Activated T-helper 17 cell treated with anti-CD3 and anti-CD28 coated beads, Interleukin-2, amount 50 U/mL, for 72 hours (primary cell): ENCODE data around the gene GLT1D1. TPM values are rescaled to one million over a fixed set of nuclear protein-coding genes. Genes with fewer than 3 reads are reported as not detected.

ENCODE experiments used
- ATAC-seq: fragments of 150-1000 bp; cut with Tn5 transposase; replicated peaks from 2 replicates; pipeline ENCODE4 v1.10.0; 2021; ENCODE audit warnings: mild to moderate bottlenecking, moderate library complexity
- H3K27ac Mint-ChIP-seq: one replicate; pipeline ENCODE4 v1.8.0; 2022; ENCODE audit warnings: mixed read lengths
- H3K27me3 Mint-ChIP-seq: one replicate; pipeline ENCODE4 v1.8.0; 2022; ENCODE audit warnings: mixed read lengths
- H3K36me3 Mint-ChIP-seq: one replicate; pipeline ENCODE4 v1.8.0; 2022; ENCODE audit warnings: low read depth, mild to moderate bottlenecking, mixed read lengths
- H3K4me1 Mint-ChIP-seq: one replicate; pipeline ENCODE4 v1.8.0; 2022; ENCODE audit warnings: mixed read lengths
- H3K4me3 Mint-ChIP-seq: one replicate; pipeline ENCODE4 v1.8.0; 2022; ENCODE audit warnings: mild to moderate bottlenecking, mixed read lengths
- H3K9me3 Mint-ChIP-seq: one replicate; pipeline ENCODE4 v1.8.0; 2022; ENCODE audit warnings: mixed read lengths
- total RNA-seq, 2 donors: library from RNA; stranded (reverse); gene quantifications; one replicate each; pipeline ENCODE4 v1.2.3, GENCODE V29; 2022

Gene GLT1D1
- total RNA-seq, 2 donors from 2014 or later = not detected

GRCh38 chr12:128992116-128992515 lies 138.8 kb downstream of the GLT1D1 start:
- no peaks in the 10 kb centered on the region for H3K36me3 Mint-ChIP-seq
- no peaks in the 10 kb centered on the region for H3K4me1 Mint-ChIP-seq
- H3K9me3 Mint-ChIP-seq = peaks cover 12% of the 10 kb centered on the region
- ATAC-seq = no peak
- H3K27ac Mint-ChIP-seq = no peak overlapping the region
- no peak overlapping the region for H3K4me3 Mint-ChIP-seq
- no peaks in the 10 kb centered on the region for H3K27me3 Mint-ChIP-seq

- H3K9me3 Mint-ChIP-seq = peaks cover 12% of the 10 kb centered on the region
- no peak overlapping the region for H3K4me3 Mint-ChIP-seq
- no peak for ATAC-seq
- H3K4me1 Mint-ChIP-seq = no peaks in the 10 kb centered on the region
- H3K27me3 Mint-ChIP-seq = no peaks in the 10 kb centered on the region
- H3K27ac Mint-ChIP-seq = no peak overlapping the region
- H3K36me3 Mint-ChIP-seq = no peaks in the 10 kb centered on the region
Observed at GRCh38 chr12:128992550-128992949, 139.3 kb downstream of the GLT1D1 start.

- H3K4me1 Mint-ChIP-seq = no peaks in the 10 kb centered on the region
- H3K36me3 Mint-ChIP-seq = no peaks in the 10 kb centered on the region
- H3K4me3 Mint-ChIP-seq = no peak overlapping the region
- no peaks in the 10 kb centered on the region for H3K27me3 Mint-ChIP-seq
- H3K9me3 Mint-ChIP-seq = peaks cover 11% of the 10 kb centered on the region
- H3K27ac Mint-ChIP-seq = no peak overlapping the region
- no peak for ATAC-seq
Observed at GRCh38 chr12:128994856-128995255, 141.6 kb downstream of the GLT1D1 start.

GRCh38 chr12:128995619-128996018 lies 142.3 kb downstream of the GLT1D1 start:
- Mint-ChIP-seq H3K36me3 (no peaks in the 10 kb centered on the region), H3K9me3 (peaks cover 11% of the 10 kb centered on the region), H3K4me3 (no peak overlapping the region), H3K27ac (no peak overlapping the region), H3K27me3 (no peaks in the 10 kb centered on the region), H3K4me1 (no peaks in the 10 kb centered on the region)
- ATAC-seq = no peak

- no peak overlapping the region for H3K4me3 Mint-ChIP-seq
- H3K4me1 Mint-ChIP-seq = no peaks in the 10 kb centered on the region
- ATAC-seq = no peak
- no peaks in the 10 kb centered on the region for H3K36me3 Mint-ChIP-seq
- no peaks in the 10 kb centered on the region for H3K27me3 Mint-ChIP-seq
- peaks cover 12% of the 10 kb centered on the region for H3K9me3 Mint-ChIP-seq
- no peak overlapping the region for H3K27ac Mint-ChIP-seq
Observed at GRCh38 chr12:129001826-129002225, 148.5 kb downstream of the GLT1D1 start.

- H3K36me3 Mint-ChIP-seq = no peaks in the 10 kb centered on the region
- H3K27ac Mint-ChIP-seq = no peak overlapping the region
- no peaks in the 10 kb centered on the region for H3K4me1 Mint-ChIP-seq
- no peak overlapping the region for H3K4me3 Mint-ChIP-seq
- no peaks in the 10 kb centered on the region for H3K27me3 Mint-ChIP-seq
- H3K9me3 Mint-ChIP-seq = peaks cover 8% of the 10 kb centered on the region
- no peak for ATAC-seq
Observed at GRCh38 chr12:129002427-129002826, 149.1 kb downstream of the GLT1D1 start.

GRCh38 chr12:129005416-129005815 lies 152.1 kb downstream of the GLT1D1 start:
- H3K36me3 Mint-ChIP-seq = no peaks in the 10 kb centered on the region
- H3K27ac Mint-ChIP-seq = no peak overlapping the region
- H3K4me3 Mint-ChIP-seq = no peak overlapping the region
- H3K4me1 Mint-ChIP-seq = no peaks in the 10 kb centered on the region
- H3K27me3 Mint-ChIP-seq = no peaks in the 10 kb centered on the region
- peaks cover 4% of the 10 kb centered on the region for H3K9me3 Mint-ChIP-seq
- ATAC-seq = no peak

- Mint-ChIP-seq H3K4me3 (no peak overlapping the region), H3K27ac (no peak overlapping the region), H3K36me3 (no peaks in the 10 kb centered on the region), H3K27me3 (no peaks in the 10 kb centered on the region), H3K4me1 (no peaks in the 10 kb centered on the region), H3K9me3 (peaks cover 4% of the 10 kb centered on the region)
- no peak for ATAC-seq
Observed at GRCh38 chr12:129005829-129006228, 152.6 kb downstream of the GLT1D1 start.

- H3K36me3 Mint-ChIP-seq = no peaks in the 10 kb centered on the region
- H3K4me1 Mint-ChIP-seq = no peaks in the 10 kb centered on the region
- H3K27ac Mint-ChIP-seq = no peak overlapping the region
- peaks cover 4% of the 10 kb centered on the region for H3K27me3 Mint-ChIP-seq
- no peaks in the 10 kb centered on the region for H3K9me3 Mint-ChIP-seq
- H3K4me3 Mint-ChIP-seq = no peak overlapping the region
- no peak for ATAC-seq
Observed at GRCh38 chr12:129009833-129010622, 156.8 kb downstream of the GLT1D1 start.

GRCh38 chr12:129016159-129016558 lies 162.9 kb downstream of the GLT1D1 start:
- peaks cover 7% of the 10 kb centered on the region for H3K27me3 Mint-ChIP-seq
- ATAC-seq = no peak
- H3K27ac Mint-ChIP-seq = no peak overlapping the region
- no peak overlapping the region for H3K4me3 Mint-ChIP-seq
- peaks cover 10% of the 10 kb centered on the region for H3K9me3 Mint-ChIP-seq
- H3K36me3 Mint-ChIP-seq = no peaks in the 10 kb centered on the region
- no peaks in the 10 kb centered on the region for H3K4me1 Mint-ChIP-seq

- no peak overlapping the region for H3K27ac Mint-ChIP-seq
- ATAC-seq = no peak
- no peaks in the 10 kb centered on the region for H3K4me1 Mint-ChIP-seq
- H3K36me3 Mint-ChIP-seq = no peaks in the 10 kb centered on the region
- H3K27me3 Mint-ChIP-seq = no peaks in the 10 kb centered on the region
- no peak overlapping the region for H3K4me3 Mint-ChIP-seq
- H3K9me3 Mint-ChIP-seq = peaks cover 7% of the 10 kb centered on the region
Observed at GRCh38 chr12:129025055-129025454, 171.8 kb downstream of the GLT1D1 start.

GRCh38 chr12:129028844-129029243 lies 175.6 kb downstream of the GLT1D1 start:
- no peaks in the 10 kb centered on the region for H3K27me3 Mint-ChIP-seq
- ATAC-seq = no peak
- H3K9me3 Mint-ChIP-seq = peaks cover 5% of the 10 kb centered on the region
- H3K27ac Mint-ChIP-seq = no peak overlapping the region
- H3K4me1 Mint-ChIP-seq = no peaks in the 10 kb centered on the region
- H3K4me3 Mint-ChIP-seq = no peak overlapping the region
- H3K36me3 Mint-ChIP-seq = no peaks in the 10 kb centered on the region

Other genes starting within 250 kb of the GLT1D1 start
- gene SLC15A4, start 29.5 kb upstream of the GLT1D1 start, total RNA-seq = 10 to 100 TPM; 25.2 to 34.2 TPM